Neural cell (in vitro differentiated cells): ENCODE results near the gene NHSL2. TPM values are rescaled to one million over a fixed set of nuclear protein-coding genes. Genes with fewer than 3 reads are reported as not detected.

ENCODE experiments used
- H2AFZ ChIP-seq: fragments of 200-600, 300-800 bp; sonication (generic), shearing (Covaris generic); 2 replicates; pipeline ENCODE4 v1.6.0; 2014; ENCODE audit warnings: low read depth, mild to moderate bottlenecking, antibody characterized with exemption, low read length, moderate library complexity
- H3F3A ChIP-seq: fragments of 200-600 bp; shearing (Covaris generic); 2 replicates; pipeline ENCODE4 v1.6.1; 2016; ENCODE audit warnings: mild to moderate bottlenecking, moderate library complexity, mixed read lengths, antibody characterized with exemption, low read length; ENCODE audit not compliant: insufficient read depth, poor library complexity, severe bottlenecking
- H3K27ac ChIP-seq: fragments of 200-600, 300-800 bp; sonication (generic), shearing (Covaris generic); 2 replicates; pipeline ENCODE4 v1.5.1; 2014; ENCODE audit warnings: mild to moderate bottlenecking, low read length, moderate library complexity
- H3K27me3 ChIP-seq: fragments of 300-800, 200-600 bp; sonication (generic), shearing (Covaris generic); 2 replicates; pipeline ENCODE4 v1.6.0; 2014; ENCODE audit warnings: mild to moderate bottlenecking, low read depth, low read length, moderate library complexity; ENCODE audit not compliant: insufficient read depth
- H3K36me3 ChIP-seq: fragments of 300-800, 200-600 bp; sonication (generic), shearing (Covaris generic); 2 replicates; pipeline ENCODE4 v1.5.1; 2014; ENCODE audit warnings: mild to moderate bottlenecking, antibody characterized with exemption, low read length, moderate library complexity; ENCODE audit not compliant: insufficient read depth
- H3K4me2 ChIP-seq: fragments of 300-800, 200-600 bp; sonication (generic), shearing (Covaris generic); 2 replicates; pipeline ENCODE4 v1.6.0; 2014; ENCODE audit warnings: mild to moderate bottlenecking, low read length
- H3K4me3 ChIP-seq: fragments of 300-800, 200-600 bp; sonication (generic), shearing (Covaris generic); 2 replicates; pipeline ENCODE4 v1.5.1; 2014; ENCODE audit warnings: mild to moderate bottlenecking, low read length, moderate library complexity
- H3K79me2 ChIP-seq: fragments of 200-600 bp; shearing (Covaris generic); replicated peaks from 2 replicates; pipeline ENCODE4 v1.6.0; 2014; ENCODE audit warnings: mild to moderate bottlenecking, low read length, moderate library complexity; ENCODE audit not compliant: insufficient read depth
- H3K9ac ChIP-seq: fragments of 300-800, 200-600 bp; sonication (generic), shearing (Covaris generic); 2 replicates; pipeline ENCODE4 v1.6.1; 2016; ENCODE audit warnings: mild to moderate bottlenecking, low read length, mixed read lengths
- H3K9me2 ChIP-seq: fragments of 200-600 bp; shearing (Covaris generic); 2 replicates; pipeline ENCODE4 v1.6.1; 2016; ENCODE audit warnings: mild to moderate bottlenecking, low read length, mixed read lengths; ENCODE audit not compliant: insufficient read depth
- H3K9me3 ChIP-seq: fragments of 200-600, 300-800 bp; sonication (generic), shearing (Covaris generic); 2 replicates; pipeline ENCODE4 v1.6.1; 2016; ENCODE audit warnings: mild to moderate bottlenecking, mixed run types, low read length, moderate library complexity, mixed read lengths
- H4K20me1 ChIP-seq: fragments of 200-600 bp; shearing (Covaris generic); 2 replicates; pipeline ENCODE4 v1.6.1; 2016; ENCODE audit warnings: mild to moderate bottlenecking, mixed run types; ENCODE audit not compliant: insufficient read depth
- CTCF ChIP-seq: fragments of 450-650 bp; IDR thresholded peaks from 2 replicates; pipeline ENCODE4 v1.5.1; 2014; ENCODE audit warnings: antibody characterized with exemption, mild to moderate bottlenecking, moderate library complexity; ENCODE audit not compliant: poor library complexity, severe bottlenecking
- EP300 ChIP-seq: fragments of 450-650 bp; conservative IDR thresholded peaks from 2 replicates; pipeline ENCODE4 v1.6.1; 2014; ENCODE audit warnings: antibody characterized with exemption, mild to moderate bottlenecking, moderate library complexity; ENCODE audit not compliant: poor library complexity, severe bottlenecking
- EZH2 ChIP-seq: fragments of 200-600, 300-800 bp; shearing (Covaris generic), sonication (generic); IDR thresholded peaks from 2 replicates; pipeline ENCODE4 v1.6.1; 2014; ENCODE audit warnings: antibody characterized with exemption, low read length, borderline replicate concordance, mild to moderate bottlenecking; ENCODE audit not compliant: insufficient read depth, poor library complexity, severe bottlenecking
- MXI1 ChIP-seq: fragments of 450-650 bp; conservative IDR thresholded peaks from 2 replicates; pipeline ENCODE4 v1.6.1; 2014; ENCODE audit warnings: antibody characterized with exemption, mild to moderate bottlenecking; ENCODE audit not compliant: poor library complexity, severe bottlenecking
- POLR2AphosphoS5 ChIP-seq: IDR thresholded peaks from 2 replicates; pipeline ENCODE4 v1.6.1; 2012
- RAD21 ChIP-seq: fragments of 450-650 bp; conservative IDR thresholded peaks from 2 replicates; pipeline ENCODE4 v1.6.1; 2014; ENCODE audit warnings: antibody characterized with exemption, mild to moderate bottlenecking, moderate library complexity
- REST ChIP-seq: IDR thresholded peaks from 2 replicates; pipeline ENCODE4 v1.6.1; 2012; ENCODE audit warnings: borderline replicate concordance
- SMC3 ChIP-seq: fragments of 450-650 bp; conservative IDR thresholded peaks from 2 replicates; pipeline ENCODE4 v1.6.1; 2014; ENCODE audit warnings: antibody characterized with exemption, mild to moderate bottlenecking, moderate library complexity; ENCODE audit not compliant: poor library complexity
- TAF1 ChIP-seq: IDR thresholded peaks from 2 replicates; pipeline ENCODE4 v1.6.1; 2012; ENCODE audit warnings: low read depth
- polyA plus RNA-seq: library from polyadenylated mRNA; depleted of rRNA; stranded (reverse); fragments of >200 nt; gene quantifications from 2 replicates; pipeline ENCODE4 v1.2.3, GENCODE V29; 2014

Gene NHSL2
- polyA plus RNA-seq, 1 donor from 2014 or later = 0.87 TPM

- no peaks in the 10 kb centered on the region for H3K9me3 ChIP-seq
- H3K9ac ChIP-seq = no peak overlapping the region
- H4K20me1 ChIP-seq = no peaks in the 10 kb centered on the region
- no peak overlapping the region for H3K27ac ChIP-seq
- no peaks in the 10 kb centered on the region for H3K79me2 ChIP-seq
- H3F3A ChIP-seq = no peaks in the 10 kb centered on the region
- TF ChIP-seq CTCF (no peak), MXI1 (no peak), EZH2 (no peak), SMC3 (no peak), REST (no peak), RAD21 (no peak), EP300 (no peak), TAF1 (no peak), POLR2AphosphoS5 (no peak)
- no peaks in the 10 kb centered on the region for H3K27me3 ChIP-seq
- no peak overlapping the region for H3K4me2 ChIP-seq
- H2AFZ ChIP-seq = no peak overlapping the region
- H3K9me2 ChIP-seq = no peaks in the 10 kb centered on the region
- no peak overlapping the region for H3K4me3 ChIP-seq
- H3K36me3 ChIP-seq = no peaks in the 10 kb centered on the region
Observed at GRCh38 chrX:71953946-71954345, 43.3 kb downstream of the NHSL2 start.

- Histone ChIP-seq H3K27me3 (no peaks in the 10 kb centered on the region), H3K4me2 (no peak overlapping the region), H3K27ac (no peak overlapping the region), H3K9me3 (no peaks in the 10 kb centered on the region), H3K36me3 (no peaks in the 10 kb centered on the region), H2AFZ (no peak overlapping the region), H4K20me1 (no peaks in the 10 kb centered on the region), H3K9ac (no peak overlapping the region), H3K4me3 (no peak overlapping the region), H3F3A (no peaks in the 10 kb centered on the region), H3K9me2 (no peaks in the 10 kb centered on the region), H3K79me2 (no peaks in the 10 kb centered on the region)
- TF ChIP-seq TAF1 = no peak
- TF ChIP-seq SMC3 = no peak
- no peak for TF ChIP-seq REST
- TF ChIP-seq CTCF = no peak
- no peak for TF ChIP-seq EZH2
- TF ChIP-seq EP300 = no peak
- TF ChIP-seq MXI1 = no peak
- no peak for TF ChIP-seq POLR2AphosphoS5
- no peak for TF ChIP-seq RAD21
Observed at GRCh38 chrX:71954458-71954857, 43.8 kb downstream of the NHSL2 start.
